Activated naive CD4-positive, alpha-beta T cell (primary cell): ENCODE results near the gene ZBTB40.

Experiments
- DNase-seq, 4 experiments: peaks; one replicate each; lab custom pipeline; 2025; lab: John Stamatoyannopoulos, UW

Gene ZBTB40

GRCh38 chr1:22451702-22452480 is at the start of gene ZBTB40:
ZBTB40 (plus strand) TSS chr1:22451851; CDS start chr1:22489949, 38,098 bp downstream.
- DNase-seq = peak; percentile 80 to 95 (median 82)

- no peak for DNase-seq
Measured at GRCh38 chr1:22402356-22403053, 49.1 kb upstream of the ZBTB40 start.

- DNase-seq = no peak
Measured at GRCh38 chr1:22404486-22404885, 47.2 kb upstream of the ZBTB40 start.

GRCh38 chr1:22406722-22407495 is 44.7 kb upstream of the ZBTB40 start:
- no peak for DNase-seq

- no peak for DNase-seq
Measured at GRCh38 chr1:22408230-22408629, 43.4 kb upstream of the ZBTB40 start.

GRCh38 chr1:22410401-22410800 is 41.2 kb upstream of the ZBTB40 start:
- no peak for DNase-seq

- DNase-seq = no peak
Measured at GRCh38 chr1:22410928-22411495, 40.6 kb upstream of the ZBTB40 start.

GRCh38 chr1:22411589-22411988 is 40.1 kb upstream of the ZBTB40 start:
- no peak for DNase-seq

- no peak for DNase-seq
Measured at GRCh38 chr1:22412932-22413727, 38.5 kb upstream of the ZBTB40 start.

- no peak for DNase-seq
Measured at GRCh38 chr1:22413799-22414198, 37.9 kb upstream of the ZBTB40 start.

GRCh38 chr1:22414244-22414751 is 37.4 kb upstream of the ZBTB40 start:
- no peak for DNase-seq

GRCh38 chr1:22415489-22415888 is 36.2 kb upstream of the ZBTB40 start:
- DNase-seq = no peak

- DNase-seq = peak; percentile 34 to 63 (median 51)
Measured at GRCh38 chr1:22416555-22417454, 34.8 kb upstream of the ZBTB40 start.

GRCh38 chr1:22417466-22417865 is 34.2 kb upstream of the ZBTB40 start:
- no peak for DNase-seq

GRCh38 chr1:22418312-22418711 is 33.3 kb upstream of the ZBTB40 start:
- DNase-seq = no peak

- no peak for DNase-seq
Measured at GRCh38 chr1:22418933-22419382, 32.7 kb upstream of the ZBTB40 start.

- DNase-seq = peak in 1 of 4 experiments; percentile 33
Measured at GRCh38 chr1:22420455-22421053, 31.1 kb upstream of the ZBTB40 start.

- no peak for DNase-seq
Measured at GRCh38 chr1:22426781-22427180, 24.9 kb upstream of the ZBTB40 start.

- DNase-seq = no peak
Measured at GRCh38 chr1:22428672-22429071, 23.0 kb upstream of the ZBTB40 start.

GRCh38 chr1:22431965-22432364 is 19.7 kb upstream of the ZBTB40 start:
- no peak for DNase-seq
